GM19238 (cell line): ENCODE data around the gene FBXO10.
"Not testable (repeated sequence)": the region's sequence is repeated elsewhere in the genome, so short reads cannot be mapped to it uniquely, and the experiment has no call there.

Experiments used
- DNase-seq: peaks from one replicate; pipeline ENCODE4 v3.0.0; 2011; ENCODE audit warnings: low spot score; ENCODE audit not compliant: insufficient read length

The FBXO10 gene

GRCh38 chr9:37511016-37512010 lies 64.9 kb downstream of the FBXO10 start:
- no peak for DNase-seq

- DNase-seq, result not testable (repeated sequence)
These were observed 66.1 kb downstream of the FBXO10 start for GRCh38 chr9:37510053-37510452.

- no peak for DNase-seq
These were observed 66.6 kb downstream of the FBXO10 start for GRCh38 chr9:37509536-37509935.

GRCh38 chr9:37508834-37509206 lies 67.4 kb downstream of the FBXO10 start:
- no peak for DNase-seq

- no peak for DNase-seq
These were observed 67.9 kb downstream of the FBXO10 start for GRCh38 chr9:37508135-37508833.

GRCh38 chr9:37507566-37508134 lies 68.5 kb downstream of the FBXO10 start:
- DNase-seq, result no peak

GRCh38 chr9:37504605-37505004 lies 71.6 kb downstream of the FBXO10 start:
- no peak for DNase-seq

GRCh38 chr9:37503736-37504135 lies 72.4 kb downstream of the FBXO10 start:
- no peak for DNase-seq

GRCh38 chr9:37501957-37502596 lies 74.1 kb downstream of the FBXO10 start:
- no peak for DNase-seq

GRCh38 chr9:37499297-37499696 lies 76.9 kb downstream of the FBXO10 start:
- no peak for DNase-seq

- no peak for DNase-seq
These were observed 77.7 kb downstream of the FBXO10 start for GRCh38 chr9:37498457-37498856.

GRCh38 chr9:37497320-37497719 lies 78.9 kb downstream of the FBXO10 start:
- DNase-seq, result no peak

- no peak for DNase-seq
These were observed 80.2 kb downstream of the FBXO10 start for GRCh38 chr9:37496020-37496419.

GRCh38 chr9:37495571-37495970 lies 80.6 kb downstream of the FBXO10 start:
- no peak for DNase-seq

GRCh38 chr9:37491939-37492338 lies 84.2 kb downstream of the FBXO10 start:
- DNase-seq, result no peak

GRCh38 chr9:37486616-37487548 lies 89.3 kb downstream of the FBXO10 start:
- no peak for DNase-seq

- DNase-seq, result no peak
These were observed 89.9 kb downstream of the FBXO10 start for GRCh38 chr9:37486256-37486615.

GRCh38 chr9:37485389-37486255 lies 90.6 kb downstream of the FBXO10 start, which contains the start of gene POLR1E:
Gene POLR1E (plus strand): TSS chr9:37485948. CDS start chr9:37486048, 100 bp downstream.
- DNase-seq, result peak; percentile 98

- no peak for DNase-seq
These were observed 95.4 kb downstream of the FBXO10 start for GRCh38 chr9:37480759-37481158.
